Tibial nerve (tissue), 4 donors: ENCODE data around the gene NCOA7. TPM values are rescaled to one million over a fixed set of nuclear protein-coding genes. Genes with fewer than 3 reads are reported as not detected.

Source experiments
- DNase-seq, 2 donors: peaks; one replicate each; pipeline ENCODE4 v3.0.0-alpha.2; 2019; ENCODE audit warnings: low spot score in 2 of 2
- H3K27ac ChIP-seq, 4 donors: fragments of 200-600 bp; sonication (generic) in 3 of 4; one replicate each; pipeline ENCODE4 v1.5.1; 2017 to 2019; ENCODE audit warnings: mild to moderate bottlenecking in 1 of 4
- H3K27me3 ChIP-seq, 2 donors: fragments of 200-600 bp; sonication (generic) in 1 of 2; one replicate each; pipeline versions ENCODE4 v1.5.1 to v1.6.0; 2017 to 2019
- H3K36me3 ChIP-seq, 3 donors: fragments of 200-600 bp; sonication (generic); one replicate each; pipeline ENCODE4 v1.5.1; 2018 to 2019
- H3K4me1 ChIP-seq, 4 donors: fragments of 200-600 bp; sonication (generic) in 3 of 4; one replicate each; pipeline ENCODE4 v1.5.1; 2017 to 2019
- H3K4me3 ChIP-seq, 4 donors: fragments of 200-600 bp; sonication (generic) in 3 of 4; one replicate each; pipeline ENCODE4 v1.5.1; 2017 to 2019; ENCODE audit warnings: mild to moderate bottlenecking in 1 of 4, moderate library complexity in 1 of 4
- H3K9me3 ChIP-seq, 4 donors: fragments of 200-600 bp; sonication (generic) in 3 of 4; one replicate each; pipeline ENCODE4 v1.5.1; 2017 to 2019
- EP300 ChIP-seq, 2 donors: sonication (generic); formaldehyde crosslinking; IDR thresholded peaks; one replicate each; pipeline ENCODE4 v1.6.1; 2017; ENCODE audit warnings: antibody characterized with exemption in 2 of 2, mild to moderate bottlenecking in 1 of 2
- POLR2A ChIP-seq, 2 donors: fragments of 450-650 bp; IDR thresholded peaks; one replicate each; pipeline ENCODE4 v1.6.1; 2017; ENCODE audit warnings: antibody characterized with exemption in 2 of 2, mild to moderate bottlenecking in 2 of 2, moderate library complexity in 2 of 2
- WGBS, 2 donors: methylation state at CpG; one replicate each; pipeline ENCODE4 v1.1.5; 2018; 5-methylcytosine and 5-hydroxymethylcytosine counted together
- total RNA-seq, 4 donors: library from RNA; depleted of rRNA; stranded (reverse); fragments of >200 nt; gene quantifications; one replicate each; pipeline ENCODE4 v1.1.0, GENCODE V29; 2016
- TF ChIP-seq, protein P1 (sequence below), 5 experiments: fragments of 200-600 bp in 3 of 5; fragments of 450-650 bp in 2 of 5; sonication (generic) in 3 of 5; IDR thresholded peaks; one replicate each; pipeline ENCODE4 v1.5.1; 2016 to 2019; ENCODE audit warnings: antibody characterized with exemption in 5 of 5, mild to moderate bottlenecking in 3 of 5, moderate library complexity in 2 of 5

NCOA7 gene
- total RNA-seq, 4 donors from 2014 or later, result 38.7 to 86.7 (median 59.7) TPM

GRCh38 chr6:125853168-125853567 is 62.4 kb downstream of the NCOA7 start:
- no peaks in the 10 kb centered on the region for H3K9me3 ChIP-seq
- TF ChIP-seq POLR2A (IDR thresholded peaks at IDR 0.05) (no peak), EP300 (IDR thresholded peaks at IDR 0.05) (no peak)
- TF ChIP-seq, protein P1, sequence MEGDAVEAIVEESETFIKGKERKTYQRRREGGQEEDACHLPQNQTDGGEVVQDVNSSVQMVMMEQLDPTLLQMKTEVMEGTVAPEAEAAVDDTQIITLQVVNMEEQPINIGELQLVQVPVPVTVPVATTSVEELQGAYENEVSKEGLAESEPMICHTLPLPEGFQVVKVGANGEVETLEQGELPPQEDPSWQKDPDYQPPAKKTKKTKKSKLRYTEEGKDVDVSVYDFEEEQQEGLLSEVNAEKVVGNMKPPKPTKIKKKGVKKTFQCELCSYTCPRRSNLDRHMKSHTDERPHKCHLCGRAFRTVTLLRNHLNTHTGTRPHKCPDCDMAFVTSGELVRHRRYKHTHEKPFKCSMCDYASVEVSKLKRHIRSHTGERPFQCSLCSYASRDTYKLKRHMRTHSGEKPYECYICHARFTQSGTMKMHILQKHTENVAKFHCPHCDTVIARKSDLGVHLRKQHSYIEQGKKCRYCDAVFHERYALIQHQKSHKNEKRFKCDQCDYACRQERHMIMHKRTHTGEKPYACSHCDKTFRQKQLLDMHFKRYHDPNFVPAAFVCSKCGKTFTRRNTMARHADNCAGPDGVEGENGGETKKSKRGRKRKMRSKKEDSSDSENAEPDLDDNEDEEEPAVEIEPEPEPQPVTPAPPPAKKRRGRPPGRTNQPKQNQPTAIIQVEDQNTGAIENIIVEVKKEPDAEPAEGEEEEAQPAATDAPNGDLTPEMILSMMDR (IDR thresholded peaks at IDR 0.05), result no peak
- 89 to 97% methylated on average over 1 of the region's 1 CpG for WGBS, 2 donors
- H3K27me3 ChIP-seq, result no peaks in the 10 kb centered on the region
- H3K4me3 ChIP-seq, result no peak overlapping the region
- no peak for DNase-seq
- peaks cover 0 to 11% (median 0%) of the 10 kb centered on the region in 4 donors for H3K4me1 ChIP-seq
- H3K36me3 ChIP-seq, result peaks cover 0 to 21% (median 0%) of the 10 kb centered on the region in 3 donors
- no peak overlapping the region for H3K27ac ChIP-seq

DNA sequence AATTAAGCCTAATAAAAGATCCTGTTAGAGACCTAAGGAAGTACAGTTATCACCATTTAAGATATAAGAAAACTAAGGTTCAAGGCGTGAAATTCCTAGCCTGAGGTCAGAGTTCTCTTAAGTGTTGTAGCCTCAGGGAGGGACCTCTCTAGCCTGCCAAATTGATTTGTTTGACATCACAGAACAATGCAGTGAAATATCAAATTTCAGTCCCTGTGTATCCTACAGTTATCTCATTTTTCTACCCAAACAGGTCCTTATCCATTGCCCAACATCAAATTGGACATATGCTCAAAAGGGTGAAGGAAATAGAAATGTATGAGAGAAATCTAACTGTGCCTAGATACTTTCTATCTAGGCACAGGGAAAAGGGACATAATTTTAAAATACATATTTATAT is 63.0 kb downstream of the NCOA7 start:
- WGBS, 2 donors, result 85 to 87% methylated on average over 1 of the region's 1 CpG
- Histone ChIP-seq H3K9me3 (no peaks in the 10 kb centered on the region), H3K4me3 (no peak overlapping the region), H3K36me3 (peaks cover 0 to 21% (median 0%) of the 10 kb centered on the region in 3 donors), H3K27ac (no peak overlapping the region), H3K4me1 (peaks cover 0 to 15% (median 0%) of the 10 kb centered on the region in 4 donors), H3K27me3 (no peaks in the 10 kb centered on the region)
- no peak for DNase-seq
- TF ChIP-seq POLR2A (IDR thresholded peaks at IDR 0.05) (no peak), EP300 (IDR thresholded peaks at IDR 0.05) (no peak)
- TF ChIP-seq, protein P1 (IDR thresholded peaks at IDR 0.05), result no peak

- no peak for DNase-seq
- TF ChIP-seq POLR2A (IDR thresholded peaks at IDR 0.05) (no peak), EP300 (IDR thresholded peaks at IDR 0.05) (no peak)
- TF ChIP-seq, protein P1 (IDR thresholded peaks at IDR 0.05), result no peak
- no peak overlapping the region for H3K4me3 ChIP-seq
- no peaks in the 10 kb centered on the region for H3K9me3 ChIP-seq
- no peak overlapping the region for H3K27ac ChIP-seq
- no peaks in the 10 kb centered on the region for H3K27me3 ChIP-seq
- H3K4me1 ChIP-seq, result peaks cover 0 to 17% (median 0%) of the 10 kb centered on the region in 4 donors
- peaks cover 0 to 21% (median 0%) of the 10 kb centered on the region in 3 donors for H3K36me3 ChIP-seq
These were observed 63.6 kb downstream of the NCOA7 start for GRCh38 chr6:125854355-125854754.

GRCh38 chr6:125855783-125856182 is 65.0 kb downstream of the NCOA7 start:
- no peaks in the 10 kb centered on the region for H3K9me3 ChIP-seq
- WGBS, 2 donors, result 95 to 97% methylated on average over 6 of the region's 6 CpGs
- DNase-seq, result no peak
- peaks cover 0 to 6% (median 0%) of the 10 kb centered on the region in 4 donors for H3K4me1 ChIP-seq
- H3K27me3 ChIP-seq, result no peaks in the 10 kb centered on the region
- H3K4me3 ChIP-seq, result no peak overlapping the region
- no peak for TF ChIP-seq POLR2A (IDR thresholded peaks at IDR 0.05)
- TF ChIP-seq, protein P1 (IDR thresholded peaks at IDR 0.05), result no peak
- TF ChIP-seq EP300 (IDR thresholded peaks at IDR 0.05), result no peak
- H3K27ac ChIP-seq, result no peak overlapping the region
- H3K36me3 ChIP-seq, result peaks cover 0 to 21% (median 0%) of the 10 kb centered on the region in 3 donors

DNA sequence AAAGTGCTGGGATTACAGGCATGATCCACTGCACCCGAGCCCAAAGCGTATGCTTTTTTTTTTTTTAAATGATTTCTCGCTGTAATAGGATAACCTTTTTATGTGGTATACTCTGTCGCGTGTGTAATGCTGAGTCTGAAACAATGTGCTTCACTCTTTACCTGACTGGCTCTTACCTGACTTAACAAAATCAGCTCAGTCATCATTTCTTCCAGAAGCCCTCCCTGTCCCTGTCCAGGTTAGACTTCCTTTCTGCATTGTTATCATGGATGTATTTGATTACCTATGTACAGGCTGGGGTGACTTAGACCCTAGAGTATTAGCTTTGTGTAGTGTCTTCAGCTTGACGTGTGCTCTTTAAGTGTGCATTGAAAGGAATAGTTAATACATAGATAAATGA is 67.1 kb downstream of the NCOA7 start:
- no peaks in the 10 kb centered on the region for H3K9me3 ChIP-seq
- no peaks in the 10 kb centered on the region for H3K27me3 ChIP-seq
- no peak overlapping the region for H3K27ac ChIP-seq
- peaks cover 0 to 21% (median 0%) of the 10 kb centered on the region in 3 donors for H3K36me3 ChIP-seq
- no peak for TF ChIP-seq EP300 (IDR thresholded peaks at IDR 0.05)
- no peak for TF ChIP-seq POLR2A (IDR thresholded peaks at IDR 0.05)
- TF ChIP-seq, protein P1 (IDR thresholded peaks at IDR 0.05), result no peak
- no peak overlapping the region for H3K4me3 ChIP-seq
- 89 to 90% methylated on average over 6 of the region's 6 CpGs for WGBS, 2 donors
- no peak for DNase-seq
- H3K4me1 ChIP-seq, result peaks cover 0 to 6% (median 0%) of the 10 kb centered on the region in 4 donors
